K562 (cell line): ENCODE measurements around the gene ARMH1. TPM values are rescaled to one million over a fixed set of nuclear protein-coding genes. Genes with fewer than 3 reads are reported as not detected.

ENCODE experiments used
- ATAC-seq: fragments of 200-7000 bp; cut with Tn5 transposase; 3 replicates; pipeline ENCODE4 v1.9.1; 2020; ENCODE audit warnings: moderate library complexity
- BruUV-seq: library from RNA; stranded (reverse); fragments of 400-500 nt; replicated peaks from 2 replicates; lab custom pipeline; 2021; lab: Mats Ljungman, UMichigan
- CTCF ChIA-PET: fragments of 300-600 bp; formaldehyde crosslinking; extraction: SDS; loops from one replicate; lab custom pipeline; 2021; ENCODE audit warnings: low intra/inter-chr PET ratio; lab: Yijun Ruan, JAX
- POLR2A ChIA-PET: fragments of 300-600, 350-650 bp; sonication (Branson Sonifier 250); formaldehyde crosslinking; extraction: SDS; loops from one replicate; lab custom pipeline; 2021; ENCODE audit warnings: antibody characterized with exemption, inconsistent platforms; lab: Yijun Ruan, JAX
- DNase-seq, 4 experiments: peaks; one replicate each; pipeline versions ENCODE4 v3.0.0 to v3.0.0-alpha.2; 2011 to 2018; ENCODE audit warnings: low spot score in 3 of 4, mixed read lengths in 3 of 4; ENCODE audit errors: extremely low read depth in 1 of 4
- FAIRE-seq: peaks from 2 replicates; lab custom pipeline; 2011; peaks lifted over from hg19 to GRCh38; lab: Jason Lieb, UNC
- H2AFZ ChIP-seq: 2 replicates; pipeline ENCODE4 v1.6.0; 2011; ENCODE audit warnings: low read depth, low read length, control low read depth, inconsistent platforms
- H3K27ac ChIP-seq: fragments of 200-600 bp; 3 replicates; pipeline ENCODE4 v1.8.0; 2011; ENCODE audit warnings: low read depth, mild to moderate bottlenecking, control low read depth, inconsistent platforms, low read length, moderate library complexity, mixed read lengths; ENCODE audit errors: extremely low read depth
- H3K27me3 ChIP-seq, 2 experiments: fragments of 300-600 bp in 1 of 2; 2 replicates in 1 of 2; 3 replicates in 1 of 2; pipeline versions ENCODE4 v1.6.0 to v1.8.0; 2011; ENCODE audit warnings: inconsistent platforms in 2 of 2, low read length in 2 of 2, mild to moderate bottlenecking in 1 of 2, mixed read lengths in 1 of 2, moderate library complexity in 1 of 2; ENCODE audit not compliant: control insufficient read depth in 2 of 2, insufficient read depth in 2 of 2
- H3K36me3 ChIP-seq: fragments of 300-600 bp; 3 replicates; pipeline ENCODE4 v1.8.0; 2011; ENCODE audit warnings: mild to moderate bottlenecking, low read length, inconsistent platforms; ENCODE audit not compliant: control insufficient read depth, insufficient read depth
- H3K4me1 ChIP-seq, 2 experiments: fragments of 200-600 bp in 1 of 2; replicated peaks in 1 of 2; 2 replicates in 1 of 2; 3 replicates in 1 of 2; pipeline versions ENCODE4 v1.5.1 to v1.8.0; 2011; ENCODE audit warnings: inconsistent platforms in 2 of 2, low read length in 2 of 2, mild to moderate bottlenecking in 1 of 2, mixed read lengths in 1 of 2, moderate library complexity in 1 of 2; ENCODE audit not compliant: control insufficient read depth in 2 of 2, insufficient read depth in 2 of 2
- H3K4me2 ChIP-seq: 2 replicates; pipeline ENCODE4 v1.6.1; 2011; ENCODE audit warnings: low read length, control low read depth, inconsistent platforms, mixed read lengths; ENCODE audit not compliant: insufficient read depth
- H3K4me3 ChIP-seq: fragments of 200-600 bp; sonication (generic), shearing (Covaris generic); 2 replicates; pipeline ENCODE4 v1.5.1; 2016; ENCODE audit warnings: control low read depth, inconsistent platforms
- H3K79me2 ChIP-seq: fragments of 200-600 bp; 3 replicates; pipeline ENCODE4 v1.8.0; 2011; ENCODE audit warnings: low read length, inconsistent platforms; ENCODE audit not compliant: control insufficient read depth, insufficient read depth
- H3K9ac ChIP-seq, 2 experiments: 2 replicates each; pipeline versions ENCODE4 v1.6.0 to v1.6.1; 2011; ENCODE audit warnings: low read depth in 2 of 2, low read length in 2 of 2, control low read depth in 1 of 2, inconsistent platforms in 1 of 2, mild to moderate bottlenecking in 1 of 2, mixed read lengths in 1 of 2; ENCODE audit not compliant: insufficient read depth in 1 of 2
- H3K9me1 ChIP-seq: one replicate; pipeline ENCODE4 v1.6.0; 2011; ENCODE audit warnings: inconsistent platforms, mild to moderate bottlenecking, low read length, moderate library complexity; ENCODE audit not compliant: control insufficient read depth, insufficient read depth
- H3K9me3 ChIP-seq: replicated peaks from 2 replicates; pipeline ENCODE4 v1.5.1; 2011; ENCODE audit warnings: low read depth, low read length, inconsistent platforms; ENCODE audit not compliant: control insufficient read depth, insufficient read depth
- H4K20me1 ChIP-seq: replicated peaks from 2 replicates; pipeline ENCODE4 v1.6.1; 2011; ENCODE audit warnings: low read length, inconsistent platforms, mixed read lengths; ENCODE audit not compliant: control insufficient read depth, insufficient read depth
- ATF3 ChIP-seq, 2 experiments: fragments of 450-650 bp in 1 of 2; sonication (generic) in 1 of 2; formaldehyde crosslinking in 1 of 2; IDR thresholded peaks in 1 of 2; conservative IDR thresholded peaks in 1 of 2; 2 replicates each; pipeline versions ENCODE4 v1.6.1 to v1.8.1; 2016 to 2023; ENCODE audit warnings: mild to moderate bottlenecking in 2 of 2, moderate library complexity in 2 of 2, inconsistent platforms in 1 of 2, missing genetic modification reagents in 1 of 2
- BMI1 ChIP-seq: fragments of 150-350 bp; IDR thresholded peaks from 2 replicates; pipeline ENCODE4 v1.6.1; 2014; ENCODE audit warnings: low read length
- CHD4 ChIP-seq: fragments of 200-600 bp; sonication (generic); IDR thresholded peaks from 3 replicates; pipeline ENCODE4 v1.6.1; 2012; ENCODE audit warnings: low read depth, mild to moderate bottlenecking, mixed read lengths, low read length, inconsistent platforms; ENCODE audit not compliant: insufficient read depth, insufficient replicate concordance, poor library complexity, severe bottlenecking
- CLOCK ChIP-seq: fragments of 250-450 bp; sonication (Bioruptor Pico); IDR thresholded peaks from 2 replicates; pipeline ENCODE4 v1.4.0; 2020; ENCODE audit warnings: mild to moderate bottlenecking, moderate library complexity, borderline replicate concordance
- PCBP1 ChIP-seq: fragments of 200-400 bp; formaldehyde crosslinking; IDR thresholded peaks from 2 replicates; pipeline ENCODE4 v1.6.1; 2018; ENCODE audit warnings: mild to moderate bottlenecking, low read depth, low read length; ENCODE audit not compliant: poor library complexity, severe bottlenecking
- POLR2G ChIP-seq: fragments of 200-400 bp; formaldehyde crosslinking; IDR thresholded peaks from 2 replicates; pipeline ENCODE4 v1.6.1; 2017; ENCODE audit warnings: low read depth, mild to moderate bottlenecking, antibody characterized with exemption, low read length, moderate library complexity
- RBFOX2 ChIP-seq: fragments of 200-400 bp; formaldehyde crosslinking; IDR thresholded peaks from 2 replicates; pipeline ENCODE4 v1.6.1; 2017; ENCODE audit warnings: low read depth, mild to moderate bottlenecking, low read length, moderate library complexity
- SRSF7 ChIP-seq: fragments of 200-400 bp; formaldehyde crosslinking; optimal IDR thresholded peaks from 2 replicates; pipeline ENCODE3; 2017; ENCODE audit warnings: mild to moderate bottlenecking, low read depth, low read length
- TAF7 ChIP-seq: fragments of 450-650 bp; IDR thresholded peaks from 2 replicates; pipeline ENCODE4 v1.6.1; 2016; ENCODE audit warnings: missing genetic modification characterization, missing compliant biosample characterization
- ZNF165 ChIP-seq: fragments of 250-450 bp; sonication (Bioruptor Pico); IDR thresholded peaks from 2 replicates; pipeline ENCODE4 v1.4.0; 2020; ENCODE audit warnings: borderline replicate concordance
- ZNF518B ChIP-seq: fragments of 250-450 bp; sonication (Bioruptor Pico); IDR thresholded peaks from 2 replicates; pipeline ENCODE4 v1.5.0; 2021; ENCODE audit warnings: mild to moderate bottlenecking, moderate library complexity
- ZZZ3 ChIP-seq: fragments of 450-650 bp; IDR thresholded peaks from 2 replicates; pipeline ENCODE4 v1.6.1; 2016; ENCODE audit warnings: antibody characterized with exemption, mild to moderate bottlenecking, moderate library complexity
- WGBS: fragments of 100-300 bp; shearing (Covaris generic); methylation state at CpG from one replicate; pipeline ENCODE4 v1.1.6; 2016; ENCODE audit warnings: low coverage, mixed read lengths; ENCODE audit not compliant: insufficient coverage; ENCODE audit errors: missing lambda C conversion rate; 5-methylcytosine and 5-hydroxymethylcytosine counted together
- in situ Hi-C: fragments of 300-500 bp; cut with MboI; formaldehyde crosslinking; loops from 4 replicates; pipeline ENCODE4 v1.15.0; 2018; ENCODE audit warnings: inconsistent platforms, mixed read lengths
- intact Hi-C: fragments of 100-400 bp; cut with micrococcal nuclease; formaldehyde crosslinking; loops from 2 replicates; pipeline ENCODE4 v1.14.2; 2022
- polyA plus RNA-seq, 8 experiments: library from polyadenylated mRNA; depleted of rRNA in 4 of 8; stranded (reverse) in 5 of 8; unstranded in 3 of 8; fragments of >200 nt; fragmentation: Nextera tagmentation in 2 of 8; fragmentation: Illumina TruSeq in 1 of 8; extraction: Ambion mirVana in 2 of 8; extraction: Trizol in 1 of 8; gene quantifications; 2 replicates each; pipeline versions ENCODE4 v1.2.1 to v1.2.3, GENCODE V29; 2011 to 2014; ENCODE audit warnings: inconsistent platforms in 1 of 8, missing spikeins in 1 of 8
- total RNA-seq, 7 experiments: library from RNA; depleted of rRNA in 6 of 7; stranded (reverse); fragments of >200 nt in 6 of 7; fragmentation: Illumina TruSeq in 2 of 7; extraction: Trizol in 2 of 7; gene quantifications; 2 replicates each; pipeline versions ENCODE4 v1.2.1 to v1.2.3, GENCODE V29; 2011 to 2021; ENCODE audit warnings: low replicate concordance in 1 of 7

Gene ARMH1
- total and polyA plus RNA-seq, 9 of the 15 experiments (the other 6 are each of a cell fraction or from before 2014, with no cell fraction given): 0.41 TPM; not detected in 8

GRCh38 chr1:44759077-44759476, 84.6 kb downstream of the ARMH1 start:
- Histone ChIP-seq H3K79me2 (no peaks in the 10 kb centered on the region; the same call in 2 of the 3 replicates), H3K36me3 (peaks cover 99% of the 10 kb centered on the region), H3K4me3 (no peak overlapping the region), H3K9me1 (peaks cover 5% of the 10 kb centered on the region), H3K4me1 (no peaks in the 10 kb centered on the region), H3K27ac (no peak overlapping the region), H2AFZ (no peak overlapping the region), H3K9me3 (no peaks in the 10 kb centered on the region), H3K9ac (peak overlapping the region in 1 of 2 experiments; percentile 23; a peak in 1 of 4 replicates), H4K20me1 (peaks cover 4% of the 10 kb centered on the region; the same call in 1 of the 2 replicates), H3K27me3 (no peaks in the 10 kb centered on the region), H3K4me2 (no peak overlapping the region)
- ChIA-PET CTCF (no interaction called here), POLR2A (interaction anchor here (0.6 to 11.4 kb wide), 6 partner anchors 9 to 569 kb away, joined by 3 to 199 read pairs (median 8); partner anchors contain the start of genes RNU5D-1 and RPS8)
- TF ChIP-seq ZZZ3 (no peak), SRSF7 (no peak), TAF7 (tag) (no peak), CLOCK (no peak), ATF3 (IDR thresholded peaks at IDR 0.05) (peak; percentile 70), ATF3 (CRISPR knock-in tag; conservative IDR thresholded peaks at IDR 0.05) (no peak), ZNF165 (CRISPR knock-in tag) (no peak), POLR2G (peak; percentile 69), CHD4 (no peak), PCBP1 (no peak), BMI1 (no peak), ZNF518B (CRISPR knock-in tag) (no peak), RBFOX2 (peak; percentile 61; the same call in 1 of the 2 replicates)
- BruUV-seq: no TSS peak
- WGBS: 86% methylated on average over 11 of the region's 11 CpGs
- ATAC-seq: no peak
- in situ Hi-C loops (no loop called here), intact Hi-C loops (no loop called here)
- no peak for FAIRE-seq
- no peak for DNase-seq
